ENCODE results near the gene TVP23A. TPM values are rescaled to one million over a fixed set of nuclear protein-coding genes. Genes with fewer than 3 reads are reported as not detected.

TVP23A gene
- polyA plus RNA-seq, 3 donors: 0.06 to 0.17 (median 0.08) TPM

- intact Hi-C loops (cut with micrococcal nuclease): no loop called here
- H3K4me2 ChIP-seq (replicated peaks; ENCODE audit: extremely low read depth, low read length, poor library complexity, severe bottlenecking): peak overlapping the region; percentile 4
- H3K4me1 ChIP-seq (ENCODE audit: control insufficient read depth in 1 of 2, insufficient read depth in 2 of 2, low read length in 2 of 2): peaks cover 17 to 18% of the 10 kb centered on the region in 2 donors
- DNase-seq: peak in 1 of 3 donors; percentile 50
- Mint-ChIP-seq H3K36me3 (peaks cover 4% of the 10 kb centered on the region in 2 donors), H3K4me3 (no peak overlapping the region), H3K4me1 (peaks cover 32% of the 10 kb centered on the region), H3K27me3 (ENCODE audit: low read depth in 3 of 3) (peaks cover 3 to 4% (median 4%) of the 10 kb centered on the region in 3 donors), H3K27ac (peak overlapping the region in 5 of 7 donors; percentile 6 to 72 (median 66)), H3K9me3 (no peaks in the 10 kb centered on the region)
- peaks cover 0 to 1% of the 10 kb centered on the region in 2 donors for H3K27me3 ChIP-seq (ENCODE audit: control insufficient read depth in 2 of 2, insufficient read depth in 2 of 2, low read length in 2 of 2)
- no peaks in the 10 kb centered on the region for H3K9me3 ChIP-seq (replicated peaks in 1 of 2; ENCODE audit: control insufficient read depth in 1 of 2, insufficient read depth in 1 of 2, low read length in 2 of 2)
- no peak overlapping the region for H3K9ac ChIP-seq (ENCODE audit: insufficient read depth, low read length, poor library complexity, severe bottlenecking)
- H3K36me3 ChIP-seq (replicated peaks in 1 of 2; ENCODE audit: control insufficient read depth in 1 of 2, insufficient read depth in 2 of 2, low read length in 2 of 2): no peaks in the 10 kb centered on the region
- H4K20me1 ChIP-seq (ENCODE audit: insufficient read depth, low read length): no peaks in the 10 kb centered on the region
- H2AFZ ChIP-seq (ENCODE audit: insufficient read depth, low read depth, low read length, poor library complexity, severe bottlenecking): no peak overlapping the region
- peak overlapping the region in 1 of 2 donors; percentile 30 for H3K27ac ChIP-seq (ENCODE audit: low read depth in 1 of 2, low read length in 2 of 2)
- TF ChIP-seq CTCF (IDR thresholded peaks at IDR 0.05): no peak
- 40% methylated on average over 3 of the region's 6 CpGs for WGBS (ENCODE audit: insufficient coverage)
- no peak overlapping the region for H3K4me3 ChIP-seq (replicated peaks in 1 of 3; ENCODE audit: low read depth in 2 of 3, low read length in 3 of 3)
- H3K79me2 ChIP-seq (ENCODE audit: insufficient read depth, low read length): no peaks in the 10 kb centered on the region
Measured at GRCh38 chr16:10812312-10813098, 6.1 kb downstream of the TVP23A start.

- Histone ChIP-seq H4K20me1 (ENCODE audit: insufficient read depth, low read length) (no peaks in the 10 kb centered on the region), H3K27ac (ENCODE audit: low read depth in 1 of 2, low read length in 2 of 2) (no peak overlapping the region), H3K4me1 (ENCODE audit: control insufficient read depth in 1 of 2, insufficient read depth in 2 of 2, low read length in 2 of 2) (peaks cover 39 to 42% of the 10 kb centered on the region in 2 donors), H2AFZ (ENCODE audit: insufficient read depth, low read depth, low read length, poor library complexity, severe bottlenecking) (no peak overlapping the region), H3K79me2 (ENCODE audit: insufficient read depth, low read length) (no peaks in the 10 kb centered on the region), H3K27me3 (ENCODE audit: control insufficient read depth in 2 of 2, insufficient read depth in 2 of 2, low read length in 2 of 2) (no peaks in the 10 kb centered on the region), H3K36me3 (replicated peaks in 1 of 2; ENCODE audit: control insufficient read depth in 1 of 2, insufficient read depth in 2 of 2, low read length in 2 of 2) (no peaks in the 10 kb centered on the region), H3K9ac (ENCODE audit: insufficient read depth, low read length, poor library complexity, severe bottlenecking) (no peak overlapping the region), H3K4me2 (replicated peaks; ENCODE audit: extremely low read depth, low read length, poor library complexity, severe bottlenecking) (no peak overlapping the region), H3K9me3 (replicated peaks in 1 of 2; ENCODE audit: control insufficient read depth in 1 of 2, insufficient read depth in 1 of 2, low read length in 2 of 2) (no peaks in the 10 kb centered on the region), H3K4me3 (replicated peaks in 1 of 3; ENCODE audit: low read depth in 2 of 3, low read length in 3 of 3) (no peak overlapping the region)
- Mint-ChIP-seq H3K27me3 (ENCODE audit: low read depth in 3 of 3) (peaks cover 0 to 3% (median 0%) of the 10 kb centered on the region in 3 donors), H3K4me3 (no peak overlapping the region), H3K9me3 (no peaks in the 10 kb centered on the region), H3K27ac (no peak overlapping the region), H3K4me1 (peaks cover 51% of the 10 kb centered on the region), H3K36me3 (peaks cover 0 to 5% of the 10 kb centered on the region in 2 donors)
- DNase-seq: no peak
- intact Hi-C loops (cut with micrococcal nuclease): loop anchor here in 1 of 2 donors (5.0 kb wide), 1 partner anchor 63 kb away; no protein-coding TSS in a partner anchor
- WGBS (ENCODE audit: insufficient coverage): 100% methylated on average over 2 of the region's 3 CpGs
- TF ChIP-seq CTCF (IDR thresholded peaks at IDR 0.05): no peak
Measured at GRCh38 chr16:10809706-10810105, 8.9 kb downstream of the TVP23A start.
